Measurements from ENCODE around the gene OTOS. TPM values are rescaled to one million over a fixed set of nuclear protein-coding genes. Genes with fewer than 3 reads are reported as not detected.

Gene OTOS
- not detected for total RNA-seq

- intact Hi-C loops (cut with DNase I): loop anchor here (5.0 to 10.0 kb wide), 3 partner anchors 83 to 1103 kb away; no protein-coding TSS in a partner anchor
- no peak within 1 kb of the TSS for H3K4me3 ChIP-seq
Measured at GRCh38 chr2:240140511-240140910, at the start of gene OTOS. TSS of gene OTOS (minus strand) at chr2:240140658. CDS start at chr2:240140326, 332 bp downstream.

GRCh38 chr2:240189686-240190085, 49.2 kb upstream of the OTOS start:
- TF ChIP-seq CTCF (IDR thresholded peaks at IDR 0.05) (no peak), POLR2A (IDR thresholded peaks at IDR 0.05) (no peak)
- Histone ChIP-seq H3K36me3 (replicated peaks in 1 of 2; ENCODE audit: insufficient read depth in 1 of 2, low read depth in 2 of 2) (no peaks in the 10 kb centered on the region), H3K4me1 (no peaks in the 10 kb centered on the region), H3K27me3 (no peaks in the 10 kb centered on the region), H3K9me3 (no peaks in the 10 kb centered on the region), H3K27ac (no peak overlapping the region), H3K4me3 (no peak overlapping the region)
- ATAC-seq (no peak), DNase-seq (no peak)
- 50 to 62% methylated on average over 3 to 4 of the region's 4 CpGs for WGBS, 2 donors
- intact Hi-C loops (cut with DNase I): no loop called here

More at GRCh38 chr2:240140511-240140910, at the start of gene OTOS:
- H3K27ac ChIP-seq: no peak within 1 kb of the TSS
- H3K9me3 ChIP-seq: no peaks in the 10 kb centered on the region
- H3K36me3 ChIP-seq (replicated peaks in 1 of 2; ENCODE audit: insufficient read depth in 1 of 2, low read depth in 2 of 2): no peaks in the 10 kb centered on the region
- no peak for ATAC-seq
- peaks cover 14% of the 10 kb centered on the region for H3K4me1 ChIP-seq
- TF ChIP-seq CTCF (IDR thresholded peaks at IDR 0.05) (no peak), POLR2A (IDR thresholded peaks at IDR 0.05) (no peak)
- no peaks in the 10 kb centered on the region for H3K27me3 ChIP-seq
- DNase-seq: peak in 1 of 4 donors; percentile 1
- WGBS, 2 donors: 40 to 55% methylated on average over 5 of the region's 5 CpGs

- no peaks in the 10 kb centered on the region for H3K9me3 ChIP-seq
- H3K4me1 ChIP-seq: no peaks in the 10 kb centered on the region
- no peak overlapping the region for H3K27ac ChIP-seq
- H3K4me3 ChIP-seq: no peak overlapping the region
- no peak for ATAC-seq
- TF ChIP-seq POLR2A (IDR thresholded peaks at IDR 0.05) (no peak), CTCF (IDR thresholded peaks at IDR 0.05) (no peak)
- H3K36me3 ChIP-seq (replicated peaks in 1 of 2; ENCODE audit: insufficient read depth in 1 of 2, low read depth in 2 of 2): no peaks in the 10 kb centered on the region
- DNase-seq: no peak
- H3K27me3 ChIP-seq: no peaks in the 10 kb centered on the region
- intact Hi-C loops (cut with DNase I): no loop called here
- 55 to 81% methylated on average over 10 of the region's 10 CpGs for WGBS, 2 donors
Measured at GRCh38 chr2:240187989-240188590, 47.6 kb upstream of the OTOS start.

GRCh38 chr2:240186191-240186725, 45.8 kb upstream of the OTOS start:
- Histone ChIP-seq H3K9me3 (no peaks in the 10 kb centered on the region), H3K4me3 (no peak overlapping the region), H3K27ac (no peak overlapping the region), H3K4me1 (no peaks in the 10 kb centered on the region), H3K36me3 (replicated peaks in 1 of 2; ENCODE audit: insufficient read depth in 1 of 2, low read depth in 2 of 2) (no peaks in the 10 kb centered on the region), H3K27me3 (no peaks in the 10 kb centered on the region)
- intact Hi-C loops (cut with DNase I): no loop called here
- TF ChIP-seq CTCF (IDR thresholded peaks at IDR 0.05): no peak
- TF ChIP-seq POLR2A (IDR thresholded peaks at IDR 0.05): no peak
- no peak for DNase-seq
- ATAC-seq: no peak
- 67 to 78% methylated on average over 5 to 7 of the region's 7 CpGs for WGBS, 2 donors

GRCh38 chr2:240184656-240185055, 44.2 kb upstream of the OTOS start:
- Histone ChIP-seq H3K27me3 (no peaks in the 10 kb centered on the region), H3K4me3 (no peak overlapping the region), H3K9me3 (no peaks in the 10 kb centered on the region), H3K36me3 (replicated peaks in 1 of 2; ENCODE audit: insufficient read depth in 1 of 2, low read depth in 2 of 2) (no peaks in the 10 kb centered on the region), H3K27ac (no peak overlapping the region), H3K4me1 (no peaks in the 10 kb centered on the region)
- ATAC-seq (no peak), DNase-seq (no peak)
- 21 to 43% methylated on average over 3 of the region's 3 CpGs for WGBS, 2 donors
- intact Hi-C loops (cut with DNase I): no loop called here
- TF ChIP-seq POLR2A (IDR thresholded peaks at IDR 0.05) (no peak), CTCF (IDR thresholded peaks at IDR 0.05) (no peak)
